Measurements from ENCODE around the gene AFG3L2.

DNA sequence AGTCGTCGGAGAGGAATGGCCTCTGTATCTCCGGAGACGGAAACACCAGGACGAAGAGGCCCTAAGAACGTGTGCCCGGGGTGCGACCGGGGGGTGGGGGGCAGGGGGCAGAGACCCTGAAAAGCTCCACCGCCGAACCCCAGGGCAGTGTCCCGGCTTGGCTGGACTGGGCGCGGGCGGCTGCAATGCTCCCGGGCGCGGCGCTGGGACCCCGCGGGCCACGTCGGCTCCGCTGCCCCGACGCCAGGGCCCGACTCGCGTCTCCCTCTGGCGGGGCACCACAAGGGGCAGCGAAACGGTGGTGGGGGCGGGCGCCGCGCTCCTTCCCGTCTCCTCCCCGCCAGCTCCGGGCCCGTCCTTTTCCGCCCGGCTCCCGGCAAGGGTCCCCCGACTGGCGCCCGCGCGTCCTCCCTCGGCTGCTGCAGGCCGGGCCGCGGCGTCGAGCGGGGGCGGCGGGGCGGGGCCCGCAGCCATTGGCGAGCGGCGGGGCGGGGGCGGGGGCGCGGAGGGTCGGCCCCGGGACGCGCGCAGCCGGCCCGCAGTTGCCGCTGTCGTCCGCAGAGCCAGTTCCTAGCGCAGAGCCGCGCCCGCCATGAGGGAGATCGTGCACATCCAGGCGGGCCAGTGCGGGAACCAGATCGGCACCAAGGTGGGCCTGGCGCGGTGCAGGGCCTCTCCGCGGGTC is 69.2 kb downstream of the AFG3L2 start, which contains the start of gene TUBB6:
- TF ChIP-seq POLR2A (IDR thresholded peaks at IDR 0.05; ENCODE audit: control extremely low read depth in 1 of 2, low read depth in 2 of 2, low read length in 2 of 2), result peak in 1 of 2 experiments; percentile 50; a peak in 1 of 3 replicates
- TF ChIP-seq PHF8 (conservative IDR thresholded peaks at IDR 0.05; ENCODE audit: low read depth, low read length), result 0 out of 2 replicates have a peak, but pooled peaks have one; percentile 67
- TF ChIP-seq, protein P1, sequence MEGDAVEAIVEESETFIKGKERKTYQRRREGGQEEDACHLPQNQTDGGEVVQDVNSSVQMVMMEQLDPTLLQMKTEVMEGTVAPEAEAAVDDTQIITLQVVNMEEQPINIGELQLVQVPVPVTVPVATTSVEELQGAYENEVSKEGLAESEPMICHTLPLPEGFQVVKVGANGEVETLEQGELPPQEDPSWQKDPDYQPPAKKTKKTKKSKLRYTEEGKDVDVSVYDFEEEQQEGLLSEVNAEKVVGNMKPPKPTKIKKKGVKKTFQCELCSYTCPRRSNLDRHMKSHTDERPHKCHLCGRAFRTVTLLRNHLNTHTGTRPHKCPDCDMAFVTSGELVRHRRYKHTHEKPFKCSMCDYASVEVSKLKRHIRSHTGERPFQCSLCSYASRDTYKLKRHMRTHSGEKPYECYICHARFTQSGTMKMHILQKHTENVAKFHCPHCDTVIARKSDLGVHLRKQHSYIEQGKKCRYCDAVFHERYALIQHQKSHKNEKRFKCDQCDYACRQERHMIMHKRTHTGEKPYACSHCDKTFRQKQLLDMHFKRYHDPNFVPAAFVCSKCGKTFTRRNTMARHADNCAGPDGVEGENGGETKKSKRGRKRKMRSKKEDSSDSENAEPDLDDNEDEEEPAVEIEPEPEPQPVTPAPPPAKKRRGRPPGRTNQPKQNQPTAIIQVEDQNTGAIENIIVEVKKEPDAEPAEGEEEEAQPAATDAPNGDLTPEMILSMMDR (IDR thresholded peaks at IDR 0.05; ENCODE audit: control extremely low read depth in 1 of 3, insufficient read depth in 1 of 3, low read depth in 1 of 3, low read length in 3 of 3), result no peak
- no peak for TF ChIP-seq GTF2F1 (IDR thresholded peaks at IDR 0.05; ENCODE audit: borderline replicate concordance, low read depth, low read length)
- no peak for TF ChIP-seq EZH2 (IDR thresholded peaks at IDR 0.05; ENCODE audit: low read depth, low read length, severe bottlenecking)
- TF ChIP-seq, protein P2, sequence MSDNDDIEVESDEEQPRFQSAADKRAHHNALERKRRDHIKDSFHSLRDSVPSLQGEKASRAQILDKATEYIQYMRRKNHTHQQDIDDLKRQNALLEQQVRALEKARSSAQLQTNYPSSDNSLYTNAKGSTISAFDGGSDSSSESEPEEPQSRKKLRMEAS (IDR thresholded peaks at IDR 0.05), result peak; percentile 7; the same call in 1 of the 2 replicates
- TF ChIP-seq BRCA1 (IDR thresholded peaks at IDR 0.05; ENCODE audit: low read depth, low read length), result no peak
- TF ChIP-seq RAD21 (IDR thresholded peaks at IDR 0.05 in 1 of 2, conservative IDR thresholded peaks at IDR 0.05 in 1 of 2; ENCODE audit: low read depth in 2 of 2, low read length in 2 of 2), result no peak
- TF ChIP-seq RXRA (IDR thresholded peaks at IDR 0.05; ENCODE audit: insufficient read depth, low read depth, low read length), result no peak
- TF ChIP-seq SIRT6 (IDR thresholded peaks at IDR 0.05; ENCODE audit: low read length), result no peak
- no peak for TF ChIP-seq RNF2 (IDR thresholded peaks at IDR 0.05; ENCODE audit: borderline replicate concordance, low read depth, low read length, missing control alignments, poor library complexity, severe bottlenecking)
- no peak for TF ChIP-seq GABPA (IDR thresholded peaks at IDR 0.05; ENCODE audit: borderline replicate concordance, insufficient read depth, low read length)

All from H1 (cell line).